K562 (cell line): ENCODE measurements around the gene CILP. TPM values are rescaled to one million over a fixed set of nuclear protein-coding genes. Genes with fewer than 3 reads are reported as not detected.

ENCODE experiments used
- BRD4 ChIP-seq: fragments of 200-600 bp; sonication (generic); IDR thresholded peaks from 2 replicates; pipeline ENCODE4 v1.6.1; 2017; ENCODE audit warnings: inconsistent platforms
- CTCF ChIP-seq, 3 experiments: IDR thresholded peaks in 2 of 3; conservative IDR thresholded peaks in 1 of 3; 2 replicates each; pipeline ENCODE4 v1.5.1; 2011 to 2012; ENCODE audit warnings: low read length in 3 of 3, mild to moderate bottlenecking in 3 of 3, control low read depth in 2 of 3, improper control_type of control experiment in 1 of 3, inconsistent platforms in 1 of 3, low read depth in 1 of 3, mixed read lengths in 1 of 3, moderate library complexity in 1 of 3; ENCODE audit not compliant: insufficient read depth in 2 of 3
- GABPA ChIP-seq: fragments of 200-800 bp; sonication (Bioruptor generic); conservative IDR thresholded peaks from 2 replicates; pipeline ENCODE4 v1.6.1; 2016; ENCODE audit warnings: low read depth, missing genetic modification characterization, missing compliant biosample characterization
- MTA3 ChIP-seq: fragments of 450-650 bp; formaldehyde crosslinking; IDR thresholded peaks from 2 replicates; pipeline ENCODE4 v1.6.1; 2017; ENCODE audit warnings: mild to moderate bottlenecking, borderline replicate concordance
- MYNN ChIP-seq, 2 experiments: sonication (generic); formaldehyde crosslinking in 1 of 2; IDR thresholded peaks; 2 replicates each; pipeline versions ENCODE4 v1.5.0 to v1.6.1; 2016 to 2020; ENCODE audit warnings: antibody characterized with exemption in 1 of 2, missing genetic modification reagents in 1 of 2
- OTX1 ChIP-seq: fragments of 450-650 bp; formaldehyde crosslinking; IDR thresholded peaks from 2 replicates; pipeline ENCODE4 v1.4.0; 2022; ENCODE audit warnings: mild to moderate bottlenecking
- RBM34 ChIP-seq: fragments of 200-400 bp; formaldehyde crosslinking; IDR thresholded peaks from 2 replicates; pipeline ENCODE4 v1.6.1; 2018; ENCODE audit warnings: low read length, borderline replicate concordance; ENCODE audit not compliant: insufficient read depth
- RBM39 ChIP-seq: fragments of 200-400 bp; formaldehyde crosslinking; optimal IDR thresholded peaks from 2 replicates; pipeline ENCODE3; 2018; ENCODE audit warnings: low read depth, low read length
- TRIM25 ChIP-seq: fragments of 450-650 bp; IDR thresholded peaks from 2 replicates; pipeline ENCODE4 v1.7.0; 2016; ENCODE audit warnings: borderline replicate concordance
- YBX1 ChIP-seq: fragments of 450-650 bp; IDR thresholded peaks from 2 replicates; pipeline ENCODE4 v1.7.1; 2016; ENCODE audit warnings: mild to moderate bottlenecking
- ZBTB9 ChIP-seq: fragments of 450-650 bp; formaldehyde crosslinking; IDR thresholded peaks from 2 replicates; pipeline ENCODE4 v1.4.0; 2020; ENCODE audit warnings: mild to moderate bottlenecking, moderate library complexity
- ZNF280A ChIP-seq: fragments of 450-650 bp; IDR thresholded peaks from 2 replicates; pipeline ENCODE4 v1.6.1; 2018; ENCODE audit warnings: mild to moderate bottlenecking, low read depth; ENCODE audit not compliant: partially characterized antibody
- polyA plus RNA-seq, 8 experiments: library from polyadenylated mRNA; depleted of rRNA in 4 of 8; stranded (reverse) in 5 of 8; unstranded in 3 of 8; fragments of >200 nt; fragmentation: Nextera tagmentation in 2 of 8; fragmentation: Illumina TruSeq in 1 of 8; extraction: Ambion mirVana in 2 of 8; extraction: Trizol in 1 of 8; gene quantifications; 2 replicates each; pipeline versions ENCODE4 v1.2.1 to v1.2.3, GENCODE V29; 2011 to 2014; ENCODE audit warnings: inconsistent platforms in 1 of 8, missing spikeins in 1 of 8
- total RNA-seq, 7 experiments: library from RNA; depleted of rRNA in 6 of 7; stranded (reverse); fragments of >200 nt in 6 of 7; fragmentation: Illumina TruSeq in 2 of 7; extraction: Trizol in 2 of 7; gene quantifications; 2 replicates each; pipeline versions ENCODE4 v1.2.1 to v1.2.3, GENCODE V29; 2011 to 2021; ENCODE audit warnings: low replicate concordance in 1 of 7
- TF ChIP-seq, protein P1 (sequence below): fragments of 450-650 bp; IDR thresholded peaks from 2 replicates; pipeline ENCODE4 v1.6.1; 2016; ENCODE audit warnings: low read depth, mild to moderate bottlenecking, moderate library complexity
- TF ChIP-seq, protein P2 (sequence below): sonication (generic); formaldehyde crosslinking; IDR thresholded peaks from 2 replicates; pipeline ENCODE4 v1.8.1; 2023; ENCODE audit warnings: mild to moderate bottlenecking, missing genetic modification reagents
- TF ChIP-seq, protein P3 (sequence below): sonication (generic); formaldehyde crosslinking; IDR thresholded peaks from 2 replicates; pipeline ENCODE4 v1.8.1; 2023; ENCODE audit warnings: mild to moderate bottlenecking, missing genetic modification reagents

Gene CILP
- total and polyA plus RNA-seq, 9 of the 15 experiments (the other 6 are each of a cell fraction or from before 2014, with no cell fraction given) = 0.03 TPM; not detected in 8

DNA sequence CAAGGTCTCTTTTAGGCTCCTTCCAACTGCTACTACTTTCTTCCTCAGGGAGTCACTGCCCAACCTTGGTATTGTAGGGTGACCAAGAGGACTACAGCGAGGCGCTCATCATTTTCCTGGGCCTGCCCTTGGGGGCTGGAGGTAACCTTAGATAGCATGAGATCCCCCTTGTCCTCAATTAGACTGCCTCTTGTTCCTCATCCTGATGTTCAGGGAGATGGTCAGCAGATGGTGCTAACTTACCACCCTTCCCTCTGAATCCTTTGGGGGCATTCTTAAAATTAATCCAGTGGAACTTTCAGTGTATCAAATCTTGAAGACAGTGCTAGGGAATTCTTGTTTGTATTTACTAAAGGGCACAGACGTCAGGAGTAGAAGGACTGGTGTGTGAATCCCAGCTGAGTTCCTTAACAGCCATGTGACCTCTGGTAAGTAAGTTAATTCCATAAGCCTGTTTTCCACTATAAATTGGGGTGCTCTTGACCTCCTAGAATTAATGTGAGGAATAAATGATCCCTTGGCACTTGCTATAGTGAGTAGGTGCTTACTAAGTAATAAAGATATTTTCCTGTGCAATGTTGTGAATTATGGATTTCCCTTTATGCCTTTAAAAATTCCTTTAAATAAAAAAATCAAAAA lies 22.1 kb downstream of the CILP start (continued):
- no peak for TF ChIP-seq RBM34
- TF ChIP-seq TRIM25 = no peak
- TF ChIP-seq GABPA (tag) = no peak
- no peak for TF ChIP-seq ZBTB9 (CRISPR knock-in tag)
- peak; percentile 24; the same call in 1 of the 2 replicates for TF ChIP-seq MTA3
- peak; percentile 86 to 94 (median 88) for TF ChIP-seq CTCF (IDR thresholded peaks at IDR 0.05 in 2 of 3, conservative IDR thresholded peaks at IDR 0.05 in 1 of 3; ENCODE audit: insufficient read depth in 2 of 3, low read depth in 1 of 3, low read length in 3 of 3)
- TF ChIP-seq OTX1 (CRISPR knock-in tag) = no peak
- TF ChIP-seq, protein P1, sequence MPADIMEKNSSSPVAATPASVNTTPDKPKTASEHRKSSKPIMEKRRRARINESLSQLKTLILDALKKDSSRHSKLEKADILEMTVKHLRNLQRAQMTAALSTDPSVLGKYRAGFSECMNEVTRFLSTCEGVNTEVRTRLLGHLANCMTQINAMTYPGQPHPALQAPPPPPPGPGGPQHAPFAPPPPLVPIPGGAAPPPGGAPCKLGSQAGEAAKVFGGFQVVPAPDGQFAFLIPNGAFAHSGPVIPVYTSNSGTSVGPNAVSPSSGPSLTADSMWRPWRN = no peak
- TF ChIP-seq, protein P2, sequence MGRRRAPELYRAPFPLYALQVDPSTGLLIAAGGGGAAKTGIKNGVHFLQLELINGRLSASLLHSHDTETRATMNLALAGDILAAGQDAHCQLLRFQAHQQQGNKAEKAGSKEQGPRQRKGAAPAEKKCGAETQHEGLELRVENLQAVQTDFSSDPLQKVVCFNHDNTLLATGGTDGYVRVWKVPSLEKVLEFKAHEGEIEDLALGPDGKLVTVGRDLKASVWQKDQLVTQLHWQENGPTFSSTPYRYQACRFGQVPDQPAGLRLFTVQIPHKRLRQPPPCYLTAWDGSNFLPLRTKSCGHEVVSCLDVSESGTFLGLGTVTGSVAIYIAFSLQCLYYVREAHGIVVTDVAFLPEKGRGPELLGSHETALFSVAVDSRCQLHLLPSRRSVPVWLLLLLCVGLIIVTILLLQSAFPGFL = no peak
- TF ChIP-seq RBM39 = no peak
- TF ChIP-seq ZNF280A = no peak
- TF ChIP-seq, protein P3, sequence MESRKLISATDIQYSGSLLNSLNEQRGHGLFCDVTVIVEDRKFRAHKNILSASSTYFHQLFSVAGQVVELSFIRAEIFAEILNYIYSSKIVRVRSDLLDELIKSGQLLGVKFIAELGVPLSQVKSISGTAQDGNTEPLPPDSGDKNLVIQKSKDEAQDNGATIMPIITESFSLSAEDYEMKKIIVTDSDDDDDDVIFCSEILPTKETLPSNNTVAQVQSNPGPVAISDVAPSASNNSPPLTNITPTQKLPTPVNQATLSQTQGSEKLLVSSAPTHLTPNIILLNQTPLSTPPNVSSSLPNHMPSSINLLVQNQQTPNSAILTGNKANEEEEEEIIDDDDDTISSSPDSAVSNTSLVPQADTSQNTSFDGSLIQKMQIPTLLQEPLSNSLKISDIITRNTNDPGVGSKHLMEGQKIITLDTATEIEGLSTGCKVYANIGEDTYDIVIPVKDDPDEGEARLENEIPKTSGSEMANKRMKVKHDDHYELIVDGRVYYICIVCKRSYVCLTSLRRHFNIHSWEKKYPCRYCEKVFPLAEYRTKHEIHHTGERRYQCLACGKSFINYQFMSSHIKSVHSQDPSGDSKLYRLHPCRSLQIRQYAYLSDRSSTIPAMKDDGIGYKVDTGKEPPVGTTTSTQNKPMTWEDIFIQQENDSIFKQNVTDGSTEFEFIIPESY (CRISPR knock-in tag) = no peak
- TF ChIP-seq MYNN (IDR thresholded peaks at IDR 0.05) = no peak
- no peak for TF ChIP-seq MYNN (CRISPR knock-in tag; IDR thresholded peaks at IDR 0.05)
- TF ChIP-seq YBX1 = no peak
- TF ChIP-seq BRD4 = no peak
